BJ (cell line): ENCODE results near the gene ORMDL1. TPM values are rescaled to one million over a fixed set of nuclear protein-coding genes. Genes with fewer than 3 reads are reported as not detected.

Source experiments
- CTCF ChIA-PET: fragments of 350-600 bp; formaldehyde crosslinking; extraction: SDS; loops from one replicate; lab custom pipeline; 2021; ENCODE audit warnings: antibody characterized with exemption, inconsistent platforms; lab: Yijun Ruan, JAX
- POLR2A ChIA-PET: fragments of 300-600 bp; sonication (Branson Sonifier 250); formaldehyde crosslinking; extraction: SDS; loops from one replicate; lab custom pipeline; 2021; ENCODE audit warnings: antibody characterized with exemption; lab: Charles Lee
- DNase-seq: peaks from one replicate; pipeline ENCODE4 v3.0.0-alpha.2; 2011; ENCODE audit warnings: low read depth
- H3K27me3 ChIP-seq: 2 replicates; pipeline ENCODE4 v1.6.0; 2011; ENCODE audit warnings: low read length; ENCODE audit not compliant: control insufficient read depth, insufficient read depth
- H3K36me3 ChIP-seq: 2 replicates; pipeline ENCODE4 v1.5.1; 2011; ENCODE audit warnings: low read length; ENCODE audit not compliant: control insufficient read depth, insufficient read depth
- H3K4me3 ChIP-seq: 2 replicates; pipeline ENCODE4 v1.5.1; 2011; ENCODE audit warnings: low read depth, mild to moderate bottlenecking, control low read depth, low read length
- polyA plus RNA-seq: library from polyadenylated mRNA; depleted of rRNA; stranded (reverse); fragments of >200 nt; gene quantifications from 2 replicates; pipeline ENCODE4 v1.2.3, GENCODE V29; 2011
- TF ChIP-seq, protein P1 (sequence below): IDR thresholded peaks from 2 replicates; pipeline ENCODE4 v1.5.1; 2011; ENCODE audit warnings: low read depth, mild to moderate bottlenecking, control low read depth, inconsistent platforms, low read length, moderate library complexity; ENCODE audit not compliant: insufficient read depth

The ORMDL1 gene
- polyA plus RNA-seq, 1 experiment: 39.6 TPM

DNA sequence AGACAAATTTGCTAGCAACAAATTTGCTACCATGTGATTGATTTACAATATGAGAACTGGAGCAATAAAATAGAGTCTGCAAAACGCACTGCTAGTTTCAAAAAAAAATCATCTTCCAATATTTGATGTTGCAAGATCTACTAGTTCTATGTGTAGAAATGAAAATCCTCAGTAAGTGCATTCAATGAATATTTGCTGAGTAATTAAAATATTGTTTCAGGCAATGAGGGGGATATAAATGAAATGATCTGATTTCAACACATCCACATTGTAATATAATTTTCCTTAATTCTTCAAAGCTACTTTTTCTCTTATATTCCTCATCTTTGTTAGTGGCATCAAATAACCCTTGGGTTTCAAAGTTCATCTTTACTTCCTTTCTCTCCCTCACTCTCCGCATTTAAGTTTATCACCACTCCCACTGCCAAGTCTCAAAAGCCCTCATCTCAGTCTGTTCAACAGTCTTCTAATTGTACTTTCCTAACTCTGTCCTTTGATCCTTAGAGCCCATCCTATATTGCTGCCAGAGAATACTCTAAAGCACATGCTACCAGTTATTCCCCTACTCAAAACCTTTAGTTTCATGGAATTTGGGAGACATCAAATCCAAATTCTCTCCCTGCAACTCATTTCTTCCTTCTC, 27.7 kb downstream of the ORMDL1 start:
- Histone ChIP-seq H3K36me3 (no peaks in the 10 kb centered on the region), H3K27me3 (no peaks in the 10 kb centered on the region), H3K4me3 (no peak overlapping the region)
- ChIA-PET CTCF (interaction anchor here (1.5 kb wide), 1 partner anchor 95 kb away, joined by 4 read pairs; the partner anchor contains the start of gene ASNSD1), POLR2A (no interaction called here)
- TF ChIP-seq, protein P1, sequence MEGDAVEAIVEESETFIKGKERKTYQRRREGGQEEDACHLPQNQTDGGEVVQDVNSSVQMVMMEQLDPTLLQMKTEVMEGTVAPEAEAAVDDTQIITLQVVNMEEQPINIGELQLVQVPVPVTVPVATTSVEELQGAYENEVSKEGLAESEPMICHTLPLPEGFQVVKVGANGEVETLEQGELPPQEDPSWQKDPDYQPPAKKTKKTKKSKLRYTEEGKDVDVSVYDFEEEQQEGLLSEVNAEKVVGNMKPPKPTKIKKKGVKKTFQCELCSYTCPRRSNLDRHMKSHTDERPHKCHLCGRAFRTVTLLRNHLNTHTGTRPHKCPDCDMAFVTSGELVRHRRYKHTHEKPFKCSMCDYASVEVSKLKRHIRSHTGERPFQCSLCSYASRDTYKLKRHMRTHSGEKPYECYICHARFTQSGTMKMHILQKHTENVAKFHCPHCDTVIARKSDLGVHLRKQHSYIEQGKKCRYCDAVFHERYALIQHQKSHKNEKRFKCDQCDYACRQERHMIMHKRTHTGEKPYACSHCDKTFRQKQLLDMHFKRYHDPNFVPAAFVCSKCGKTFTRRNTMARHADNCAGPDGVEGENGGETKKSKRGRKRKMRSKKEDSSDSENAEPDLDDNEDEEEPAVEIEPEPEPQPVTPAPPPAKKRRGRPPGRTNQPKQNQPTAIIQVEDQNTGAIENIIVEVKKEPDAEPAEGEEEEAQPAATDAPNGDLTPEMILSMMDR: no peak
- DNase-seq: no peak

- TF ChIP-seq, protein P1: peak; percentile 76
- POLR2A ChIA-PET: no interaction called here
- CTCF ChIA-PET: interaction anchor here (0.8 to 2.3 kb wide), 13 partner anchors 10 to 329 kb away, joined by 3 to 22 read pairs (median 4); partner anchors contain the start of gene ASNSD1
- no peak for DNase-seq
- Histone ChIP-seq H3K36me3 (peaks cover 2% of the 10 kb centered on the region; the same call in 1 of the 2 replicates), H3K27me3 (no peaks in the 10 kb centered on the region), H3K4me3 (no peak overlapping the region)
These were observed 33.0 kb downstream of the ORMDL1 start for GRCh38 chr2:189751080-189751658.

- TF ChIP-seq, protein P1: no peak
- no peak overlapping the region for H3K4me3 ChIP-seq
- POLR2A ChIA-PET: no interaction called here
- CTCF ChIA-PET: no interaction called here
- no peaks in the 10 kb centered on the region for H3K27me3 ChIP-seq
- DNase-seq: no peak
- H3K36me3 ChIP-seq: no peaks in the 10 kb centered on the region
These were observed 54.7 kb downstream of the ORMDL1 start for GRCh38 chr2:189729430-189729829.

DNA sequence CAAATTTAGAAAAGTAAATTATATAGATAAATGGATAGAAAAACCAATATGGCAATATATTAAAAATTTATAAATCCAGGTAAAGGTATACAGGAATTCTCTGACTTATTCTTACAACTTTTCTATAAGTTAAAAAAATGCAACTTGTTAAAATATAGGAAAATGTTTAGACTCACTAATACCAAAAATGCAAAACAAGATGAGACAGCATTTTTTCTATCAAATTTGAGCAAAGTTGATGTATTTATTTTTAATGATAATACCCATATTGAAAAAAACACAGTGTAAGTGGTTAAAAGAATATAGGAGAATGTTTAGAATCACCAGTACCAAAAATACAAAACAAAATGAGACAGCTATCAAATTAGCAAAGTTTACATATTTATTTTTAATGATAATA, 57.3 kb downstream of the ORMDL1 start:
- Histone ChIP-seq H3K27me3 (no peaks in the 10 kb centered on the region), H3K36me3 (no peaks in the 10 kb centered on the region), H3K4me3 (no peak overlapping the region)
- TF ChIP-seq, protein P1: no peak
- ChIA-PET CTCF (interaction anchor here (2.0 to 2.4 kb wide), 2 partner anchors 23 to 66 kb away, joined by 6 to 8 read pairs; partner anchors contain the start of gene ASNSD1), POLR2A (no interaction called here)
- DNase-seq: no peak

- ChIA-PET CTCF (interaction anchor here (2.4 kb wide), 1 partner anchor 24 kb away, joined by 8 read pairs; no protein-coding TSS in a partner anchor), POLR2A (no interaction called here)
- no peak for DNase-seq
- no peaks in the 10 kb centered on the region for H3K36me3 ChIP-seq
- H3K4me3 ChIP-seq: no peak overlapping the region
- TF ChIP-seq, protein P1: no peak
- no peaks in the 10 kb centered on the region for H3K27me3 ChIP-seq
These were observed 57.9 kb downstream of the ORMDL1 start for GRCh38 chr2:189726271-189726670.
